Activated T-cell treated with anti-CD3 and anti-CD28 coated beads for 4 hours (primary cell): ENCODE results near the gene C11orf91.
"Not testable (repeated sequence)": the region's sequence is repeated elsewhere in the genome, so short reads cannot be mapped to it uniquely, and the experiment has no call there.

Experiments
- DNase-seq: peaks from one replicate; pipeline ENCODE4 v3.0.0-alpha.2; 2020

C11orf91 gene

DNA sequence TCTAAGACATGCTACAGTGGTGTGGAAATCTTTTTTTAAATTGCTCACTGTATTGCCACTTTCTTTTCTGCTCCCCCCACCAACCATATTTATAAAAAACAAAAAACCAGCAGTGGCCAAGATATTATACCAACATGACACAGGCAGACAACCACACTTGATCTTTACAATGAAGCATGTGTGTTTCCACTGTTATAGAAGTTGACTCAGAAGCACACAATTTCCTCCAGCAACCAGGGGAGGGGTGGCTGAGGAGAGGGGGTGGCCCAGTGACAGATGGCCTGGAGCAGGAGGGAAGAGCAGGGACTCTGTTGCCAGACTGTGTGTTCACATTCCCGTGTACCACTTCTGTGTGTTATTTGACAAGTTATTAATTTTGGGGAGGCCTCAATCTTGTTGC lies 20.8 kb upstream of the C11orf91 start:
- no peak for DNase-seq

DNA sequence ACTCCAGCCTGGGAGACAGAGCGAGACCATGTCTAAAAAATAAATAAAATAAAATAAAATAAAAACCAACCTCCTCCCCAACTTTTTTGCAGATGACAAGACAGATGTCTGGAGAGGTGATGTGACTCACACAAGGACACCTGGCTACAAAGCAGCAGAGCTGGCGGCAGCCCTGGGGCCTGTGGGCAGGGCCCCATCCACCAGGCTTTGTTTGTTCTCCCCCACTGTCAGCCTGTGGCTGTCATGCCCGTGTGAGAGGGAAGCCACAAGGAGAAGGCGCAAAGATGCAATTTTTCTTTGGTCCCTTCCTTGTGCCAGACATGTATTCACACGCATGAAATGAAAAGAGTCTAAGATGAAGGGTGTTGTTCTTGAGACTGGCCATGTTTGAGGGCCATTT lies 19.0 kb upstream of the C11orf91 start:
- no peak for DNase-seq

DNA sequence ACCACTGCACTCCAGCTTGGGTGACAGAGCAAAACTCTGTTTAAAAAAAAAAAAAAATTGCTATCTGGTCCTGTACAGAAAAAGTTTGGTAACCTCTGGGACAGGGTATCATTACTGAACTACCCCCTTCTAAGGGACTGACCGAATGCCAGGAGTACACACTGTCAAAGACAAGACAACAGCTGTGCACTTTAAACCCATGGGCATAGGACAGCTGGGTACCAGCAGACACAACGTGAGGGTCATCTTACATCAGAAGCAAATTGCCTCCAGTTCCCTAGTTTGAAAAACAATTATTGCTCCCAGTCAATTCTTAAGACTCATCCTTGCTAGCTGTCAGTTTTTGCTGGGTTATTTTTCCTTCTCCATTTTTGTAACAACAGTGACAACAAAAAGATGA lies 17.8 kb upstream of the C11orf91 start:
- no peak for DNase-seq

- DNase-seq = no peak
Measured at GRCh38 chr11:33716243-33716642, 15.6 kb upstream of the C11orf91 start.

- no peak for DNase-seq
Measured at GRCh38 chr11:33713856-33714398, 13.3 kb upstream of the C11orf91 start.

GRCh38 chr11:33713151-33713855 lies 12.7 kb upstream of the C11orf91 start:
- DNase-seq = no peak

DNA sequence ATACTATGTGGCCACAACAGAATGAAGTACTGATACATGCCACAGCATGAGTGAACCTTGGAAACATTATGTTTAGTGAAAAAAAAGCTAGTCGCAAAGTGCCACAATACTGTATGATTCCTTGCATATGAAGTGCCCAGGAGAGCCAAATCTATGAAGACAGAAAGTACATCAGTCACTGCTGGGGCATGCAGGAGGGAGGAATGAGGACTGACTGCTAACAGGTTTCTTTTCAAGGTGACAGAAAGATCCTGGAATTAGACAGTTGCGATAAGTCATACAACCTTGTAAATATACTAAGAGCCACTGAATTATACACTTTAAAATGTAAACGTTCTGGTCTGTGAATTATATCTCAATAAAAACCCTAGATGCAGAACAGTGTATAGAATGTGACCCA lies 11.8 kb upstream of the C11orf91 start:
- DNase-seq = no peak

DNA sequence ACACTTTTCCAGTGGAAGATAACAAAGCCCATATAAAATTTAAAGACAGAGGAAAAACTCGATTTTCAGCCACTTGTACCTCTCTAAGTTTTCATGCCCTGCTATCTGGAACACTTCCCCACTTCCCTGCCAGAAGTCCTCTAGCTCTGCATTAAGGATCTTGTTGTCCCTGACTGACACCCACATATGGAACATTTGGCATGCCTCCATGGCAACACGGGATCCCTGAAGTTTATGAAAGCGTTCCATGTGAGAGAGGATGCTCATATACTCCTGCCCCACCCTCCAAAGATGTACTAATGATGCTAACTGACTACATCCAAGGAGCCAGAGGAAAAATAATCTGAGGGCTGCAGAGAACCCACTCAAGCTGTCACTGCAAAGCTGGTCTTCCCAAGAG lies 8.8 kb upstream of the C11orf91 start:
- DNase-seq = no peak

DNA sequence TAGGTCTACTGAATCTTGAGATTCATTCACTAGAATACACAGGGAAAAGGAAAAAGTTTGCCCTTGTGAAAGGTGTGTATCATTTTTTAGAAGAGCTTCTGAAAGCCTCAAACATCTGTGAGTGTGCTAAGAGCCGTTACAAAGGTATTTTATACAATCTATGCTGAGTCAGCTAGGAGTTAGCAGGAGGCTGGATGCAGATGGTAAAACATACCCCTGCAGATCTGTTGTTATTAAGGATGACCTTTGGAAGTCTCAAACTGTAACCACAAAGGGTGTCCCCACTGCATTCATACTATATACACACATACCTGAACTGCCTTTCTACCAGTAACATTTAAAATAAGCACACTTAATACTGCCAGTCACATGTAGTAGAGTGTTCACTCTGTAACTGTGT lies 8.4 kb upstream of the C11orf91 start:
- DNase-seq = no peak

GRCh38 chr11:33707831-33708230 lies 7.2 kb upstream of the C11orf91 start:
- not testable (repeated sequence) for DNase-seq

- no peak for DNase-seq
Measured at GRCh38 chr11:33706966-33707365, 6.3 kb upstream of the C11orf91 start.

- no peak for DNase-seq
Measured at GRCh38 chr11:33706546-33706945, 5.9 kb upstream of the C11orf91 start.

DNA sequence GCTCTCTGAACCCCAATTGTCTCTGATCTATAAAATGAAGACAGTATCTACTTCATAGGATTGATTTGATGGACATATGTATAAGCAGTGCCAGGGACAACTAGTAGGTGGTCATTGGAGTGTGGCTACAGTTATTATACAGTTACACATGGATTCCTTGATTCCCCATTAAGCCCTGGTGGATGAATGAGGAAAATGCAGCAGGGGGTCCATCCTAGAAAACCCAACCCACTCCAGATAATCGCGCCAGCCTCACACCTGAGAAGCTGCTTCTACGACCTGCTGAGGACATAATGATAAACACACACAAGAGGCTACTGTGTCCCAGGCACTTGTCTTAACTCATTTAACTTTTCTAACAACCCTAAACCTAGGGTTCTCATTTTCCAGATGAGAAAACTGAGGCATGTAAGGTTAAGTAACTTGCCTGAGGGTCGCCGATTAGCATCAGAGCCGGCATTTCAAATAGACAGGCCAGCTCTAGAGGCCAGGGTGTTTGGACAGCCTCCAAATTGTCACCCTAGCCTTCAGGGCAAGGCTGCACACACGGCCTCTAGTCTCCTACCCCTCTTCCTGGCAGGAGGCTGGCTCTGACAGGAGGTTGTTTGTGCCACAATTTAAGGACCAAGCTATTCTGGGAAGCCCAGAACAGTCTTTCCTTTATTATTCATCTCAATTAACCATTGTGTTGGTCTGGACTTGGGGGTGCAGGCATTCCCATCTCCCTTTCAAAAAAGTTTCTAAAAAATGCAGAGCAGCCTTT lies 3.8 kb upstream of the C11orf91 start:
- no peak for DNase-seq

GRCh38 chr11:33703788-33704187 lies 3.2 kb upstream of the C11orf91 start:
- DNase-seq = no peak

DNA sequence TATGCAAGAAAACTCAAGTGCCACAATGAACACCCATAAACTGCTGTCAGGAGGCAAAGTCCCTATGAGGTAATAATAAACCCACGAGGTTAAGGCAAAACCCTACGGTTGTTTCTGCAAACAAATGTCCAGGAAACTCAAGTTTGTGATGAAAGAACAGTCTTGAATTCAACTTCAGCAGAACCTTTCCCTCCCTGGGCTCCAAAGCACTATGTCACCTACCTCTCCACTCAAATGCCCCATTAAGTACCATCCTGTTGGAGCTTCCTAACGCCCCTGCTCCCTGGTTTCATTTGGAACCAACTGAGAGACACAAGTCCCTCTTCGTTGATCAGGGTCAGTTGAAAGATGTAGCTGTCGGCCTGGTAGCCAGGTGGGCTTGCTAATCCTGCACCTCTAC lies 2.6 kb upstream of the C11orf91 start:
- no peak for DNase-seq

DNA sequence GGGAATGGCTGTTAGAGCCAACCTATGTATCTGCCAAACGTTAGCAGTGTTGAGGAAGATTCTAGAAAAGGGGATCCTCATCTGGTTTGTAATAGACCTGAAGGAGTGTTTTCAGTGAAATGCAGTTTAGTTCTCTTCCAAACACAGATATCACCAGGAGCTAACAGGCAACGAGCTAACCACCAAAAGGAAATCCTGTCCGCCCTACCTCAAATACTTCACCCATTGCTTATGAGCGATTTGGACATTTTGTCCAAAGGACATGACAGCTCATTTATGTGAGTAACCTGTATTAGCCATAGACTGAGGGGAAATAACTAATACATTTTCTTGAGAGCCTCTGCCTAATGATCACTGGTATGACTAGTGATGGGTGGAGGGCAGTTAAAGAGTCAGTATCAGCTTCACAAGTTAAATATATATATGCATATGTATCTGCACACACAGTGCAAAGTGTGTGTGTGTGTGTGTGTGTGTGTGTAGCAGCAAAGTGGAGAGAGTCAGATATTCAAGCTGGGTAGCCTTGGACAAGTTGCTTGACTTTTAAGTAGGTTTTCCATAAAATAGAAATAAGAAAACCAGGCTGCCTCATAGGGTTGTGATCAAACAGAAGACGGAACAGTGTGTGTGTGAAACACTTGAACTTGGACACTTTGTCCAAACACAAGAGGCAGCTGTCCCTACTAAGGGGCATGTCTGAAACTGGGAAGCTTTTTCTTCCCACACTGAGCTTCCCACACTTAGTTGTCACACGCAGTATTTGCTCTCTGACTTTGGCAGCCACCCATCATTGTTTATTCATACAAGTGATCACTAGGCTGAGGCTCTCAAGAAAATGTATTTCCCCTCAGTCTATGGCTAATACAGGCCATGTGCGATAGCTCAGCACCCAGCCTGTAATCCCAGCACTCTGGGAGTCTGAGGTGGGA lies 940 bp upstream of the C11orf91 start:
- no peak for DNase-seq

DNA sequence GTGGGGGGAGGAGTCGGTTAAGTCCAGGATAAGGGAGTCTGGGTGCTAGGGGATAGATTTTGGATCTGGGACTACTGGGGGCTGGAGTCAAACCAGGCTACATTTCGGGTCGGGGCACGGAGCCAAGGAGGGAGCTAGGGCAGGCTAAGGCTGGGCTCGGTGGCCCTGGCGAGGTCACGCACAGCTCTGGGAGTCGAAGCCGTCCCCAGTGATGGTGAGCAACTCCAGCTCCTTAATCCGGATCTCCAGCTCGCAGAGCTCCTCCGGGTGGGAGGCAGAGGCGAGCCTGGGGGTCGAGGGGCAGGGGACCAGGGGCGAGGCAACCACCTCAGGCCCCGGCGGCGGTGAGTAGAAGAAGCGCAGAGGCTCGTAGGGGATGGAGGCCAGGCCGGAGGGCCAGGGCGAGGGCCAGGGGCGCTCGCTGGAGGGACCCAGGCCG lies 544 bp downstream of the C11orf91 start:
- no peak for DNase-seq

- no peak for DNase-seq
Measured at GRCh38 chr11:33699515-33700062, 1.0 kb downstream of the C11orf91 start.

DNA sequence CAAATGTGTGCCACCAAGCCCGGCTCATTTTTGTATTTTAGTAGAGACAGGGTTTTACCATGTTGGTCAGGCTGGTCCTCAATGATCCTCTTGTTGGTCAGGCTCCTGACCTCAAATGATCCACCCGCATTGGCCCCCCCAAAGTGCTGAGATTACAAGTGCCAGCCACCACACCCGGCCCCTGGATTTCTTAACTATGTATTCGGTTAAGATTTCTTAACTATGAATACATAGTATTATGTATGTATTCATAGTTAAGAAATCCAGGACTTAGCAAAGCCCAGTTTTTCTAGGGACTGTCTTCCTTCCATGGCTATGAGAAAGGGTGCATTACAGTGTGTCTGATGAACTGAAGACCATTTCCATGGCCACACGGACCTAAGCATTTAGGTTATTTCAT lies 1.7 kb downstream of the C11orf91 start:
- DNase-seq = no peak

DNA sequence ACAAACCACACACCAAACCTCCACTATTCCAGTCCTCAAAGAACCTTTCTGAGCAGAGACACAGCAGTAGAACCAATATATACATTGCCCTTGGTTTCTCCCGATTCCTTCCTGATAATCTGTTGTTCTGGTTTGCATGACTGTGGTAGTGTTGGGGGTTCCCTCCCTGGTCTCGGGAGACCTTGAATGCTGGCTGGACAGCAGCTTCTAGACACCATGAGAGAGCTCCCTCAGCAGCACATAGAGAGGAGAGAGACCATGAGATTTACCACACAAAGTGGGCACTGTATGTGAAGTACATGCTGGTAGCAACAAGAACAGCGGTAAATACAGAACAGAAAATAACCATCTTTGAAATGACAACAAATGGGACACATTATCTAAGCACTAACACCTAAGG lies 2.6 kb downstream of the C11orf91 start:
- no peak for DNase-seq

GRCh38 chr11:33696931-33697638 lies 3.5 kb downstream of the C11orf91 start:
- no peak for DNase-seq

DNA sequence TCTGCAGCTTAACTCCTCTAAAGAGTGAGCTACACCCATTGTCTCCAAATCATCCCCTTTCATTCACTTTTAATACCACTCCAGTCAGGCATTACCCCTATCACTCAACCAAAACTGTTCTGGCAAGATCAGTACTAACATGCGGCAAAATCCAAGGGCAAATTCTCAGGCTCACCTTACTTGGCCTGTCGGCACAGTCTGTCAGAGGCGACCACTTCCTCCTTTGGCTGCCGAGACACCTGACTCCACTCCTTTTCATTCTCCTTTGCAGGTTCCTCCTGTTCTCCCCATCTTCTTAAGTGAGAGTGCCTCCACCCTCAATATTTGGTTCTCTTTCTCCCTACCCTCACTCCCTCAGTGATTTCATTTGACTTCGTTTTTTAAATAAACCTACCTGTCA lies 4.2 kb downstream of the C11orf91 start:
- no peak for DNase-seq
